Endothelial cell (in vitro differentiated cells): Measurements from ENCODE around the gene CDC42BPA. TPM values are rescaled to one million over a fixed set of nuclear protein-coding genes. Genes with fewer than 3 reads are reported as not detected.

ENCODE experiments used
- DNase-seq: peaks from one replicate; pipeline ENCODE4 v3.0.0; 2021; ENCODE audit warnings: low spot score
- H3K27ac Mint-ChIP-seq: one replicate; pipeline ENCODE4 v1.8.0; 2021; ENCODE audit warnings: mixed read lengths, inconsistent platforms; ENCODE audit not compliant: unreplicated experiment
- H3K27me3 Mint-ChIP-seq: one replicate; pipeline ENCODE4 v1.8.0; 2021; ENCODE audit warnings: mild to moderate bottlenecking, moderate library complexity, mixed read lengths, inconsistent platforms; ENCODE audit not compliant: unreplicated experiment
- H3K36me3 Mint-ChIP-seq: one replicate; pipeline ENCODE4 v1.8.0; 2021; ENCODE audit warnings: mild to moderate bottlenecking, low read depth, mixed read lengths, inconsistent platforms; ENCODE audit not compliant: unreplicated experiment
- H3K4me1 Mint-ChIP-seq: one replicate; pipeline ENCODE4 v1.8.0; 2021; ENCODE audit warnings: mild to moderate bottlenecking, mixed read lengths, inconsistent platforms; ENCODE audit not compliant: unreplicated experiment
- H3K4me3 Mint-ChIP-seq: one replicate; pipeline ENCODE4 v1.8.0; 2021; ENCODE audit warnings: mild to moderate bottlenecking, mixed read lengths, inconsistent platforms; ENCODE audit not compliant: unreplicated experiment
- H3K9me3 Mint-ChIP-seq: one replicate; pipeline ENCODE4 v1.8.0; 2021; ENCODE audit warnings: mixed read lengths, inconsistent platforms; ENCODE audit not compliant: unreplicated experiment
- total RNA-seq: library from RNA; stranded (reverse); fragmentation: NEBNext Ultra II Directional; extraction: Animal tissue kit (Norgen Biotek cat#: 25700); gene quantifications from one replicate; pipeline ENCODE4 v1.2.1, GENCODE V29; 2021; ENCODE audit not compliant: unreplicated experiment
- TF ChIP-seq, protein P1 (sequence below): fragments of 200-600 bp; sonication (generic); IDR thresholded peaks from one replicate; pipeline ENCODE4 v1.5.0; 2021; ENCODE audit warnings: antibody characterized with exemption; ENCODE audit not compliant: unreplicated experiment

CDC42BPA gene
- total RNA-seq, 1 donor from 2014 or later = 41.4 TPM

DNA sequence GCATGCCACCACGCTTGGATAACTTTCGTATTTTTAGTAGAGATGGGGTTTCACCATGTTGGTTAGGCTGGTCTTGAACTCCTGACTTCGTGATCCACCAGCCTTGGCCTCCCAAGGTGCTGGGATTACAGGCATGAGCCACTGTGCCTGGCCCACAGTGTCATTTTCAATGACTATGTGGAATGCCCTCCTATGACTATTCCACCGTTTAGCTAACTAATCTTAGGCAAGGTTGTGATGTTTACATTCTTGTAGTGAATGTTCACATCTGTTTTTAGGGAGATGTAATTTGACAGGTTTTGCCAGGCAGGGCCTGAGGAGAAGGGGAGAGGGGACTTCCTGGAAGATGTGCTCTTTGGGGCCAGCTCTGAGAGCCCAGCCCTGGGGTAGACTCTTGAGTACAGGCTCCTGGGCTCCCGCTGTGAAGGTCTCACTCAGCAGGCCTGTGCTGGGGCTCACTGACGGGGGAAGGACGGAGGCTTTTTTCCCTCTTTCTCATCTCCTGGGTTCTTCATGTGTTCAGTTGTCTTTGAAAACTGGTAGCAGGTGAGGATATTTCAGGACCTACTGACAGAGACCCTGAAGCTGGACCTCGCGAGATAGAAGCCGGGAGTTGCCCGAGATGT is 365.0 kb downstream of the CDC42BPA start:
- Mint-ChIP-seq H3K27ac (no peak overlapping the region), H3K4me3 (no peak overlapping the region), H3K27me3 (peaks cover 11% of the 10 kb centered on the region), H3K9me3 (peaks cover 4% of the 10 kb centered on the region), H3K4me1 (peaks cover 22% of the 10 kb centered on the region), H3K36me3 (peaks cover 16% of the 10 kb centered on the region)
- TF ChIP-seq, protein P1, sequence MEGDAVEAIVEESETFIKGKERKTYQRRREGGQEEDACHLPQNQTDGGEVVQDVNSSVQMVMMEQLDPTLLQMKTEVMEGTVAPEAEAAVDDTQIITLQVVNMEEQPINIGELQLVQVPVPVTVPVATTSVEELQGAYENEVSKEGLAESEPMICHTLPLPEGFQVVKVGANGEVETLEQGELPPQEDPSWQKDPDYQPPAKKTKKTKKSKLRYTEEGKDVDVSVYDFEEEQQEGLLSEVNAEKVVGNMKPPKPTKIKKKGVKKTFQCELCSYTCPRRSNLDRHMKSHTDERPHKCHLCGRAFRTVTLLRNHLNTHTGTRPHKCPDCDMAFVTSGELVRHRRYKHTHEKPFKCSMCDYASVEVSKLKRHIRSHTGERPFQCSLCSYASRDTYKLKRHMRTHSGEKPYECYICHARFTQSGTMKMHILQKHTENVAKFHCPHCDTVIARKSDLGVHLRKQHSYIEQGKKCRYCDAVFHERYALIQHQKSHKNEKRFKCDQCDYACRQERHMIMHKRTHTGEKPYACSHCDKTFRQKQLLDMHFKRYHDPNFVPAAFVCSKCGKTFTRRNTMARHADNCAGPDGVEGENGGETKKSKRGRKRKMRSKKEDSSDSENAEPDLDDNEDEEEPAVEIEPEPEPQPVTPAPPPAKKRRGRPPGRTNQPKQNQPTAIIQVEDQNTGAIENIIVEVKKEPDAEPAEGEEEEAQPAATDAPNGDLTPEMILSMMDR = no peak
- DNase-seq = no peak

DNA sequence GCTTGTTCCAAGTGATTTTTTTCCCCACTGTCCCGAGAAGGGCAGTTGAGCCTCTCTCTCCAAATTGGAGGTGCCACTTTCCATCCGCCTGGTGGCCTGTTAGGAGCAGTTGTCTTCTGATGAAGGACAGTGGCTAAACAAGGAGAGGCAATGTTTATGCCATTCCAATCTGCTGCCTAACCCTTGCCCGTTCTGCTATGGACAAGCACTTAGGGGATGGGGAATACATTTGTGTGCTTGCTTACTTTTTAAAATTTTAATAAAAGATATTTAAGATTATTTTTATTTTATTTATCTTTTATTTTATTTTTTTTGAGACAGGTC is 366.2 kb downstream of the CDC42BPA start:
- no peak for DNase-seq
- H3K27ac Mint-ChIP-seq = no peak overlapping the region
- H3K36me3 Mint-ChIP-seq = peaks cover 8% of the 10 kb centered on the region
- H3K27me3 Mint-ChIP-seq = peaks cover 3% of the 10 kb centered on the region
- peaks cover 4% of the 10 kb centered on the region for H3K9me3 Mint-ChIP-seq
- H3K4me3 Mint-ChIP-seq = no peak overlapping the region
- TF ChIP-seq, protein P1 = no peak
- H3K4me1 Mint-ChIP-seq = peaks cover 23% of the 10 kb centered on the region

DNA sequence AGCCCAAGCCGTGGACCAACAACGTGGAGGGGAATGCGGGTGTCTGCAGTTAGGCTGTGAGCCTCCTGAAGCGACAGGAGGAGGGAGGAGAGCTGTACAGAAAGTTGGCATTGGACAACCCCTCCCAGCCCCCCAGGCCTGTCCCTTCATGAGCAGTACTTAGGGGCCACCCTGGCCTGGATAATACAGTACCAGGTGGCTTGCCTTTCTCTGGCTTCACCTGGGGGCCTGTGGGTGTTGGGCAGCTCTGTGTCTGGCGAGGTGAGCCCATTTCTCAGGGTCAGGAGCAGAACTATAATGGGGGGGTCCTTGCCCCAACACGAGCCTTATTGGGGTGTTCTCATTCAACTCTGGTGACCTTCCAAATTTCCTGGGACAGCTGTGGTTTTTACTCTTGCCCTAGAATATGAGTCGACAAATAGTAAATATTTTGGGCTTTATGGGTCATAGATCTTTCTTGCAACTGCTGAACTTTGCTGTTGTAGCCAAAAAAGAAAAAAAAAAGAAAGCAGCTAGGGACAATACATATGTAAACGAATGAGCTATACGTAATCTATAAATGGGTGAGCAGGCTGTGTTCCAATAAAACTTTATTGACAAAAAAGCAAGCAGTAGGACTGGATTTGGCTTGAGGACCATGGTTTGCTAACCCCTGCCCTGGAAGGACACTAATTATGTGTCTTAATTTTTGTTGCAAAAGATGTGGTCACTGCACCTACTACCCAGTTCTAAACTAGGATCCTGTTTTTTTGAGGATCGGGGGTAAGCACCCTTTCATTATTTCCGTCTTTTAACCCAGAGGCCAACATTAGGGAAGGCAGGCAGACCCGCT is 366.8 kb downstream of the CDC42BPA start:
- peaks cover 28% of the 10 kb centered on the region for H3K4me1 Mint-ChIP-seq
- H3K9me3 Mint-ChIP-seq = peaks cover 4% of the 10 kb centered on the region
- DNase-seq = no peak
- H3K4me3 Mint-ChIP-seq = no peak overlapping the region
- TF ChIP-seq, protein P1 = no peak
- peaks cover 3% of the 10 kb centered on the region for H3K27me3 Mint-ChIP-seq
- peaks cover 9% of the 10 kb centered on the region for H3K36me3 Mint-ChIP-seq
- H3K27ac Mint-ChIP-seq = no peak overlapping the region

DNA sequence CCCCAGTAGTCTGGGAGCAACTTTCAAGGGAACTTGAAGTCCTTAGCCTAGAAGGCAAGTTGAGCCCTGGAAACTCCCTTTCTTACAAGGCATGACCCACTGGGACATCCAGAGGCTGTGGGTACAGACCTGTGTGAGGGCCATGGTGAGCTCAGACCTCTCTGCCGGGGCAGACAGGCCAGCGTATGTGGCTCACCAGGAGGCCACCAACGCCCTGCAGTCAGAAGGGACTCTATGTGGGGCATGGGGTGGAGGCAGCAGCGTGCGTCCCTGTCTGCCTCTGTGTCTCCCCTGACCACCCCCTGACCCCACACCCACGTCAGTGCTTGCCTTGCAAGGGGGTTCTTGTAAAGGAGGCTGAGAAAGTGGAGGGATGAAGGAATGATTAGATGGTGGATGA is 367.4 kb downstream of the CDC42BPA start:
- no peak for DNase-seq
- Mint-ChIP-seq H3K27ac (no peak overlapping the region), H3K9me3 (peaks cover 4% of the 10 kb centered on the region), H3K4me1 (peaks cover 35% of the 10 kb centered on the region), H3K27me3 (peaks cover 3% of the 10 kb centered on the region), H3K4me3 (no peak overlapping the region), H3K36me3 (peaks cover 9% of the 10 kb centered on the region)
- TF ChIP-seq, protein P1 = no peak

DNA sequence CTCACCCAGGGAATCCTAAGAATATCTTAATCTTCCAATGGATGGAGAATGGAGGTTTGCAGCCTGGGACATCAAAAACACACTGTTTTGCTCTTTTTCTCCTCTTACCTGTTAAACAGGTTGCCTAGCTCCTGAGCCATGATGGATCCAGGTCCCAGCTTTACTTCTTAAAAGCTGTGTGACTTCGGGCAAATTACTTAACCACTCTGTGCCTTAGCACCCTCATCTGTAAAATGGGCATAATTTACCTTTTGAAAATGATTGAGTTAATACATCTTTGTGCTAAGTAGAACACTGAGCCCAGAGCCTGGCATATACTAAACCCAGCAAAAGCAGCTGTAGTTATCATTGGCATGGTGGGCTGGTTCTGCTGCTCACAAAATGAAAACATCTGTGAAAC is 368.0 kb downstream of the CDC42BPA start:
- Mint-ChIP-seq H3K27ac (no peak overlapping the region), H3K36me3 (peaks cover 9% of the 10 kb centered on the region), H3K4me3 (no peak overlapping the region), H3K9me3 (peaks cover 4% of the 10 kb centered on the region), H3K4me1 (peaks cover 40% of the 10 kb centered on the region), H3K27me3 (peaks cover 3% of the 10 kb centered on the region)
- TF ChIP-seq, protein P1 = no peak
- DNase-seq = no peak
